ENCODE results near the gene GNAT2.

- no peak for TF ChIP-seq NR2F1 (conservative IDR thresholded peaks at IDR 0.05)
- TF ChIP-seq EGR1 (IDR thresholded peaks at IDR 0.05; ENCODE audit: borderline replicate concordance in 1 of 2, low read depth in 2 of 2, low read length in 2 of 2) = no peak
- TF ChIP-seq ZBTB40 (IDR thresholded peaks at IDR 0.05; ENCODE audit: borderline replicate concordance) = no peak
- no peak for TF ChIP-seq TAF1 (IDR thresholded peaks at IDR 0.05; ENCODE audit: borderline replicate concordance, low read depth, low read length)
- TF ChIP-seq POLR2AphosphoS5 (IDR thresholded peaks at IDR 0.05; ENCODE audit: low read length) = no peak
- no peak for TF ChIP-seq RCOR1 (conservative IDR thresholded peaks at IDR 0.05; ENCODE audit: low read depth, low read length)
- no peak for TF ChIP-seq BRCA1 (IDR thresholded peaks at IDR 0.05; ENCODE audit: low read depth, low read length)
- TF ChIP-seq, protein P1, sequence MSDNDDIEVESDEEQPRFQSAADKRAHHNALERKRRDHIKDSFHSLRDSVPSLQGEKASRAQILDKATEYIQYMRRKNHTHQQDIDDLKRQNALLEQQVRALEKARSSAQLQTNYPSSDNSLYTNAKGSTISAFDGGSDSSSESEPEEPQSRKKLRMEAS (IDR thresholded peaks at IDR 0.05; ENCODE audit: low read depth, low read length) = no peak
- TF ChIP-seq, protein P2, sequence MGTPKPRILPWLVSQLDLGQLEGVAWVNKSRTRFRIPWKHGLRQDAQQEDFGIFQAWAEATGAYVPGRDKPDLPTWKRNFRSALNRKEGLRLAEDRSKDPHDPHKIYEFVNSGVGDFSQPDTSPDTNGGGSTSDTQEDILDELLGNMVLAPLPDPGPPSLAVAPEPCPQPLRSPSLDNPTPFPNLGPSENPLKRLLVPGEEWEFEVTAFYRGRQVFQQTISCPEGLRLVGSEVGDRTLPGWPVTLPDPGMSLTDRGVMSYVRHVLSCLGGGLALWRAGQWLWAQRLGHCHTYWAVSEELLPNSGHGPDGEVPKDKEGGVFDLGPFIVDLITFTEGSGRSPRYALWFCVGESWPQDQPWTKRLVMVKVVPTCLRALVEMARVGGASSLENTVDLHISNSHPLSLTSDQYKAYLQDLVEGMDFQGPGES (IDR thresholded peaks at IDR 0.05) = no peak
- no peak for TF ChIP-seq NFXL1 (IDR thresholded peaks at IDR 0.05; ENCODE audit: borderline replicate concordance)
- TF ChIP-seq ZBTB11 (CRISPR knock-in tag; IDR thresholded peaks at IDR 0.05) = no peak
These were observed 42.0 kb upstream of the GNAT2 start for GRCh38 chr1:109661391-109661790.

Data from GM12878 (cell line).